Measurements from ENCODE around the gene RHBDD2.
"Not testable (repeated sequence)": the region's sequence is repeated elsewhere in the genome, so short reads cannot be mapped to it uniquely, and the experiment has no call there.

The RHBDD2 gene

GRCh38 chr7:75880242-75880641 is 1.4 kb downstream of the RHBDD2 start:
- Histone ChIP-seq H3K9ac (ENCODE audit: low read depth, low read length) (peak overlapping the region; percentile 93), H2AFZ (ENCODE audit: low read depth, low read length) (no peak overlapping the region), H3K36me3 (ENCODE audit: insufficient read depth, low read length) (peaks cover 50% of the 10 kb centered on the region), H3K79me2 (ENCODE audit: insufficient read depth, low read length) (peaks cover 28% of the 10 kb centered on the region), H3K27ac (ENCODE audit: low read length) (peak overlapping the region; percentile 47; the same call in 1 of the 2 replicates), H3K9me3 (ENCODE audit: insufficient read depth, low read length, severe bottlenecking) (no peaks in the 10 kb centered on the region), H3K4me2 (ENCODE audit: insufficient read depth, low read length) (peak overlapping the region; percentile 87), H3K27me3 (ENCODE audit: insufficient read depth, low read length, poor library complexity) (no peaks in the 10 kb centered on the region), H4K20me1 (ENCODE audit: insufficient read depth, low read length) (no peaks in the 10 kb centered on the region), H3K4me1 (ENCODE audit: insufficient read depth, low read length) (peaks cover 23% of the 10 kb centered on the region), H3K4me3 (ENCODE audit: low read depth in 1 of 2, low read length in 2 of 2) (peak overlapping the region in 1 of 2 experiments; percentile 69; a peak in 2 of 4 replicates)
- TF ChIP-seq EZH2 (IDR thresholded peaks at IDR 0.05; ENCODE audit: borderline replicate concordance, low read depth, low read length, severe bottlenecking): no peak
- TF ChIP-seq CTCF (IDR thresholded peaks at IDR 0.05; ENCODE audit: borderline replicate concordance, extremely low read depth, low read length, poor library complexity, severe bottlenecking): no peak
- no peak for DNase-seq
- ATAC-seq (ENCODE audit: insufficient read depth, low read depth): no peak

- Histone ChIP-seq H3K4me3 (ENCODE audit: low read depth in 1 of 2, low read length in 2 of 2) (no peak overlapping the region), H3K79me2 (ENCODE audit: insufficient read depth, low read length) (peaks cover 28% of the 10 kb centered on the region), H3K4me1 (ENCODE audit: insufficient read depth, low read length) (peaks cover 23% of the 10 kb centered on the region), H3K27me3 (ENCODE audit: insufficient read depth, low read length, poor library complexity) (no peaks in the 10 kb centered on the region), H3K27ac (ENCODE audit: low read length) (no peak overlapping the region), H3K36me3 (ENCODE audit: insufficient read depth, low read length) (peaks cover 62% of the 10 kb centered on the region), H3K9me3 (ENCODE audit: insufficient read depth, low read length, severe bottlenecking) (no peaks in the 10 kb centered on the region), H2AFZ (ENCODE audit: low read depth, low read length) (no peak overlapping the region), H3K4me2 (ENCODE audit: insufficient read depth, low read length) (no peak overlapping the region), H3K9ac (ENCODE audit: low read depth, low read length) (no peak overlapping the region), H4K20me1 (ENCODE audit: insufficient read depth, low read length) (no peaks in the 10 kb centered on the region)
- ATAC-seq (ENCODE audit: insufficient read depth, low read depth): no peak
- no peak for DNase-seq
- no peak for TF ChIP-seq CTCF (IDR thresholded peaks at IDR 0.05; ENCODE audit: borderline replicate concordance, extremely low read depth, low read length, poor library complexity, severe bottlenecking)
- TF ChIP-seq EZH2 (IDR thresholded peaks at IDR 0.05; ENCODE audit: borderline replicate concordance, low read depth, low read length, severe bottlenecking): no peak
Observed at GRCh38 chr7:75881436-75882095, 2.7 kb downstream of the RHBDD2 start.

GRCh38 chr7:75883265-75883824 is 4.5 kb downstream of the RHBDD2 start:
- Histone ChIP-seq H3K4me1 (ENCODE audit: insufficient read depth, low read length) (peaks cover 18% of the 10 kb centered on the region), H3K79me2 (ENCODE audit: insufficient read depth, low read length) (peaks cover 28% of the 10 kb centered on the region), H3K36me3 (ENCODE audit: insufficient read depth, low read length) (peaks cover 75% of the 10 kb centered on the region)
- H4K20me1 ChIP-seq (ENCODE audit: insufficient read depth, low read length); H3K4me3 ChIP-seq (ENCODE audit: low read depth in 1 of 2, low read length in 2 of 2); H3K4me2 ChIP-seq (ENCODE audit: insufficient read depth, low read length); H3K9ac ChIP-seq (ENCODE audit: low read depth, low read length); H3K9me3 ChIP-seq (ENCODE audit: insufficient read depth, low read length, severe bottlenecking); H3K27ac ChIP-seq (ENCODE audit: low read length); DNase-seq; H3K27me3 ChIP-seq (ENCODE audit: insufficient read depth, low read length, poor library complexity); H2AFZ ChIP-seq (ENCODE audit: low read depth, low read length); ATAC-seq (ENCODE audit: insufficient read depth, low read depth): not testable (repeated sequence)

- Histone ChIP-seq H3K4me2 (ENCODE audit: insufficient read depth, low read length) (no peak overlapping the region), H3K36me3 (ENCODE audit: insufficient read depth, low read length) (peaks cover 81% of the 10 kb centered on the region), H3K27ac (ENCODE audit: low read length) (no peak overlapping the region), H3K27me3 (ENCODE audit: insufficient read depth, low read length, poor library complexity) (no peaks in the 10 kb centered on the region), H3K79me2 (ENCODE audit: insufficient read depth, low read length) (peaks cover 22% of the 10 kb centered on the region), H3K9ac (ENCODE audit: low read depth, low read length) (no peak overlapping the region), H4K20me1 (ENCODE audit: insufficient read depth, low read length) (peaks cover 19% of the 10 kb centered on the region; the same call in 1 of the 2 replicates), H3K4me1 (ENCODE audit: insufficient read depth, low read length) (peaks cover 13% of the 10 kb centered on the region), H3K4me3 (ENCODE audit: low read depth in 1 of 2, low read length in 2 of 2) (no peak overlapping the region), H2AFZ (ENCODE audit: low read depth, low read length) (no peak overlapping the region), H3K9me3 (ENCODE audit: insufficient read depth, low read length, severe bottlenecking) (no peaks in the 10 kb centered on the region)
- ATAC-seq (ENCODE audit: insufficient read depth, low read depth) (no peak), DNase-seq (no peak)
- no peak for TF ChIP-seq EZH2 (IDR thresholded peaks at IDR 0.05; ENCODE audit: borderline replicate concordance, low read depth, low read length, severe bottlenecking)
- no peak for TF ChIP-seq CTCF (IDR thresholded peaks at IDR 0.05; ENCODE audit: borderline replicate concordance, extremely low read depth, low read length, poor library complexity, severe bottlenecking)
Observed at GRCh38 chr7:75884476-75884875, 5.6 kb downstream of the RHBDD2 start.
